ENCODE results near the gene HIVEP2.

HIVEP2 gene

DNA sequence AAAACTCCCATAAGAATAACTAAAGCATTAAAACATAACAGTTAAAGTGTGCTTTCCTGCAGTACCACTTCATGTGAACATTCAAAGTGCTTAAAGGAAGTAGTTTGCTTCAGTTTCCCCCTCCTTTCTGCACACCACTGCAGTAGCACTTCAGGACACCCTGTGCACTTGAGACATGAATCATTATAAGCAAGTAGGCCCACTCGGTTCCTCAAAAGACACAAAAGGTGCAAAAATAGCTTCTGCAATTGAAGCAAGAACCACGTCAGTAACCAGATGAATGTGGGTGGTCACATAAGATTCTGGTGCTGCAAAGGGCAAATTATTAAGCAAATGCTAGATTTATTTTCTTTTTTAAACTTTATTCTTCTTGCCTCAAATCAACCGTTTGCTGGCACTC lies 160.6 kb downstream of the HIVEP2 start:
- DNase-seq (ENCODE audit: low spot score) = no peak

DNA sequence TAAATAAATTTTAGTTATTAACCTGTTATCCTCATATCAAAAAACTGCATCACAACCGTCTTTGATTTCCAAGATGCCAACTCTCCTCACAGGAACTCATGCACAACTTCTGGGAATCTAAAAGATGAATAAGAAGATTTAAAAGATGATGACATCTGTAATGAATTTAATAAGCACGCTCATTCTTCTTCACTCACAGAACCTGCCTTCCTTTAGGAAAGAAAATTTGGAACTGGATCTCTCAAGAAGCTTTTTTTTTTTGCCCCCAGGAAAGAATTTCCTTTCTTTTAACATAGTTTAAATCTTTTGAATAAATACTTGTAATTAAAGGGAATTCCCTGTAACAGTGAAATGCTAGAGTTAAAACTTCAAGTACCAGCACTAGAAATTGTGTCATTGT lies 161.5 kb downstream of the HIVEP2 start:
- no peak for DNase-seq (ENCODE audit: low spot score)

DNA sequence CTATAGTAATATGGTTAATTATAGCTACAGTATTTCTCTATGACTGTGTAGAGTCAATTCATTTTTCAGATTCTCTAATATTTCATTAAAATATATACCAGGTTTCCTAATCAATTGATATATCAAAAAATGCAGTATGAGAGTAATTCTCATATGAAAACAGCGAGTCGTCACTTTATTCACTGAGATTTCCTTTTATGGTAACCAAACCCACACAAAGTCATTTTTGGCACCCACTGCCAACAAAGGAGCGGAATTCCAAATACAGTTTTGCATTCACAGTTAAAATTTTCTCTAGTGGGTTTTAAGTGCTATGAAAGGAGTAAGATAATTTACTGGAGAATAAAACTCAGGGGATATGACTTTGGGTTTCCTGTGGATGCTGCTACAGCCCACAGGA lies 163.8 kb downstream of the HIVEP2 start:
- DNase-seq (ENCODE audit: low spot score) = no peak

DNA sequence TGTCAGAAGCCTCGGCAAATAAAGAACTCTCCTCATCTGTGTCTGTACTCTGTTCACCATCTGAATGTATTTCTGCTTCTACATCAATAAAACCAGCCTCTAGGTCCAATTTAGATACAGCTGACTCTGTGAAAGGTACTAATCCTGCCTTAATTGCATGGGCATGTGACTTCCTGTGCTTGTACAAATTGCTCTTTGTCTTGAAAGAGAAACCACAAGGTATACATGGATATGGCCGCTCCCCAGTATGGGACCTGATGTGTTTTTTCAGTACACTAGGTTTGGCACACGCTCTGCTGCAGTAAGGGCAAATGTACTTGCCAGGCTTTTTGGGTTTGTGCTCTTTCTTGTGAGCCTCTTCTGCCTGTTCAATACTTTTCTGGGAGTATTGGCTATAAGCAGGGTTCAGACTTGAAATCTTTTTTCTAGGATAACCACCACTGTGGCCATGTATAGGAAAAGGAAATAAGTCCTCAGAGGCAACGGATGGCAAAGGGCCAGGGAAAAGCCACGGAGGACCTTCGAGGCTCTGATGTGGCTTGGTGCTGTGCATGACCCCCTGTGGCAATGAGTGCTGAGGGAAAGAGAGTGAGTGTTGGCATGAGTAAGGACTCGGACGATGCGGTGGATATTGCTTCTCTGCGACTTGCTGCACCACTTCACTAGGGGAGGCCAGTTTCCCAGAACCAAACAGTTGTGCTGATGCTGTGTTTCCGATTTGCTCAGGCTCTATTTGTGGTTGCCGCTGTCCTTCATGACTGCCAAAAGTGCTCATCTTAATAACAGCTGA lies 170.9 kb downstream of the HIVEP2 start:
- no peak for DNase-seq (ENCODE audit: low spot score)

DNA sequence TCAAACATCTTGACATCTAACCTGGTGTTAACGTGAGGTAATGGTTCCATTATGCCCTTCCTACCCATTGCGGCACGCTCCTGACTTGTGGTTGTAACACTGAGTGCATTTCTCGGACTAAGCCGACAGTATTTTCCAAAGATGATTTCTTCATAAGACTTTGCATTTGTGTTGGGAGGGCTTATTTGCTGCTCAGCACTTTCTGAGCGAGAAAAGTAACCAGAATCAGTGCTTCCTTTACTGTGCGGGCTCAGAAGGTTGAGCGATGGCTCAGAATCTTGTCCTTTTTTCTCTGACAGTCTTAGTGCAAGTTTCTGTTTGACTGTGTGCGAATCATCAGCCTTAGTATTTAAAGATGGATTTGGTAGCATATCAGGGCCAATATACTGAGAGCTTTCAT lies 171.7 kb downstream of the HIVEP2 start:
- no peak for DNase-seq (ENCODE audit: low spot score)

DNA sequence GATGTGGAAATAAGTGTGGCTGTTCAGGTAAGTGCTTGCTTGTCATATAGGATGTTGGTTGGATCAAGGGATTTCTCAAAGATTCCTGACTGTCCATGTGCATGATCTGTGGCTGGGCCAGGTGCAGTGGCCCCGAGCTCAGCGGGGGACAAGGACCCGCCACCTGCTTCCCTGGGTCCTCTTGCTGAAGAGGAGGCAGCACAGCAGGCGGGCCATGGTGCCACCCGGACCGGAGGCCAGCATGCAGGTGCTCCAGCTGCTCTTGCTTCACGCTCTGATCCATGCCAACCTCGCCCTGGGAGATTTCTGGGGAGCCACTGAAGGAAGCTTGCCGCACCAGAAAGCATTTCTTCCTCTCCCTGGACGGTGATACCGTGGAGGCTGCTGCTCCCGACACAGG lies 173.8 kb downstream of the HIVEP2 start:
- DNase-seq (ENCODE audit: low spot score) = no peak

DNA sequence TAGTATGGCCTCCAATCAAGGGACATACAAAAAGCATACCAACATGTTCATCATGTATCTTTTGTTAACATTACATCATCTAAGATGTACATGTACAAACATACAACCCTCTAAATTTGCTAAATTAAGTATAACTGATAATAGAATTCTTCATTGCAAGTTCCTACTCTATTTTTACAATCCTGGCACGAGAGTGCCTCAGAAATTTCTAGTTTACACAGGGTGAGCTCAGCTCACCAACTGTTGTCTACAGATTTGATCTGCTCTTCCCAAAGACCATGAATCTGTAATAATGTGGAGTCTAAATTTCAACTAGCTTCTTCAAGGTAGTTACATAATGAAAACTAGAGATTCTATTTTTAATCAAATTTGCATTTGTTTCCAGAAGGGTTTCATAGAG lies 179.7 kb downstream of the HIVEP2 start:
- DNase-seq (ENCODE audit: low spot score) = no peak

DNA sequence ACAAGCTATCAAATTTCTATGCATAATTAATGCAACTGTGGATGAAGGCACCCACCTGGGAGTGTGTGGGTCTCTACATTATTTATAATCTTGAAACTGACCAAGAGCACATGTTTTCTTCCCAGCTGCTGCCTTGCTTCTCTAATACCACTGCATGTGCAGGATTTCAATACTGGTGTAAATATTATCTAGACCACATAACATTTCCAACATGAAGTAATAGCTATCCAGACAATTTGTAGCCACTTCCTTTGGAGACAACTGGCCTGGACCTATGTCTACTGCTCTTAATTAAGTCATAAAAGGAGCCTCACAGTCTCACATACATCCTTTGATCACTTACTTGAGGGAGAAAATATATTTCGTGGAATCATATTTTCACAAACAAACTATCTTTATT lies 180.7 kb downstream of the HIVEP2 start:
- DNase-seq (ENCODE audit: low spot score) = no peak

DNA sequence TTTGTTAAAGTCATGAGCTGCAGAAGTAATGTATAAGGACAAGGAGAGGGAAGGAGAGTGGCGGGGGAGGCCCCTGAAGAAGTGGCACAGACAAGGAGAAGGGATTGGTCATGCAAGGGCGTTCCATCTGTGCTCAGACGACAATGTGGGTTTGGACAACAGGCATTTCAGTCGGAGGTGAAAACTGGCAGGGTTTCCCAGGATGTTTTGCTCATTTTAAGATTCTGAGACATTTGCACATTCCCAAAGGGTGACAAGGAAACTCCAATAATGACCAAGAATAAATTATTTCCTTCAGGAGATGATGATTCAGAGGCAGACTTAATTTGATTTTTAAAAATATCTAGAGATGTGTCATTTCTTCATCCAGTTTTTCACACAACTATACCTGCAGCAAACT lies 181.8 kb downstream of the HIVEP2 start:
- no peak for DNase-seq (ENCODE audit: low spot score)

DNA sequence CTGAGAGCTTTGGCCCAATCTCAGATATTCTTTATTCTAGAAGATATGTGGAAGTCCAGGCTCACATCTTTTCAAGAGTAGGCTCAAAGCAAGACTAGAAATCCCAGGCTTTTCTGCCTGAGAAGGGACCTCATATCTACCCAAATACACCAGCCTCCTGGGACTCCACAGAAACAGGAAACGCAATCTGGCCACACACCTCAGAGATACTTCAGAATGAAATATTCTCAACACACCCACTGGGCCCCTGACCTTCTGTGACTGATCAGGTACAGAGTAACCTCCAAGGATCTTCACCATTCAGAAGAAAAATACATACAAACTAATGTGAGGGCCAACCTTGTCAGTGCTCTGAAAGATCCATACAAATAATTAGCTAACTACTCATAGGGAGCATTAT lies 183.2 kb downstream of the HIVEP2 start:
- no peak for DNase-seq (ENCODE audit: low spot score)

DNA sequence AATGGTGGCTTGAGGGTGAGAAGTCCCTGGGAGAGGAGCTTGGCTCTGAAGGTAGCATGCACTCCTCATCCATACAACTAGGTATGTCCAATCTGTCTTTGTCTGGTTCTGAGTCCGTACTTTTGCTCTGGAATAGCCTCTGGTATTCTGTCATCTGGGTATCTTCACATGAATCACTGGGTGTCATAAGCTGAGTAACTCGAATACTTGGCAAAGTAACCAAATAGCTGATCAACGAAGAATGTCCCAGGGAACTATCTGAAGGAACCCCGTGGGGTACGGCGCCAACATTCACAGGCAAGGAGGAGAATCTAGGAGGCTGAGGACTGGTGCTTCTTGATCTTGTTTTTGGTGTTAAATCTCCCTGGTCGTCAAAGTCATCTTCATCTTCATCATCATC lies 184.8 kb downstream of the HIVEP2 start:
- no peak for DNase-seq (ENCODE audit: low spot score)

DNA sequence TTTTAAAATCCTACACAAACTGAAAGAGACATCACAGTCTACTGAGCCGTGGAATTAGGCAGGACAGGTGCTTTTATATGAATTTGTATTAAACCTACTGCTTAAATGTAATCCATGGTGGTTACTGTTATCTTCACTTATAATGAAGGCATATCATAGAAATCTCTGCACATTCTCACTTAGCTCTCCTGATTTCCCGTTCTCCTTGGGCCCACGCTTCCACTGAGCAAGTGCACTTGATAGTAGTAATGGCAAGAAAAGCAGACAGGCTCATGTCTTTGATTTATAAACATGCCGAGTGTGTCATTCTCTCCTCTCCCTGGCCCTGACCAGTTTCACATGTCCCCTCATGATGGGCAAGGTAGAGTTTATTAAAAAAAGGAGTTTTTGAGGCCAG lies 186.3 kb downstream of the HIVEP2 start:
- no peak for DNase-seq (ENCODE audit: low spot score)

DNA sequence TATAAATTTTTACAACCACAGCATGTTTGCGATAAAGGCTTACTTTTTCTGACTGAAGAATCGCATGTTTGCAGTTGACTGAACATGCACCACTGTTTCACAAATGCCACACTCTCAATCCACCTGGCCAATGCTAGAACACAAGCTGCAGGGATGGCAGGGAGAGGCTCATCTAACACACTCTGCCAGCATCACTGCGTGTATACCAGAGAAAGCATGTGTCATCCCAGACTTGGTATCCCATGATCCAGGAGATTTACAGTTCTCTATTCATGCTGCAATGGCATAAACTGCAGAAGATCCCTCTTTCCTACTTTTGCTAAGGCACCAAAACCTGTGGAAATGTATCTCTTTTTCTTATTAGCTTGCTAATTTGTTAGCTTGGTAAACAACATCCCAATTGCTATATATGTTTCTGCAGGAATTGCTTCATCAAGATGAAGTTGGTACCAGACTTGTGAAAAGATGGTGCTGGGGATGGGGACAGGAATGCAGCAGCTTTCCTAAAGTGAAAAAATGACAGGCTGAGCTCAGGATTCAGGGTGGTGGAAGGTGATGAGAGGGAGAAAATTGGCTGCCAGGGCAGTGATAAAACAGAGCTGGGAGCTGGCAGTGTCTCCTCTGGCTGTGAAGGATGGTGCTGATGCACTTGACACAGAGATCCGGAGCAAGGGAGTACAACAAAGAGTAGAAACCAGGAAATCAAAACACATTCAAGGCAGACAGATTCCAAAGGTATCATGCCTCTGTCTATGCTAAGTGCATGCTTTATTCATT lies 186.9 kb downstream of the HIVEP2 start:
- DNase-seq (ENCODE audit: low spot score) = no peak

DNA sequence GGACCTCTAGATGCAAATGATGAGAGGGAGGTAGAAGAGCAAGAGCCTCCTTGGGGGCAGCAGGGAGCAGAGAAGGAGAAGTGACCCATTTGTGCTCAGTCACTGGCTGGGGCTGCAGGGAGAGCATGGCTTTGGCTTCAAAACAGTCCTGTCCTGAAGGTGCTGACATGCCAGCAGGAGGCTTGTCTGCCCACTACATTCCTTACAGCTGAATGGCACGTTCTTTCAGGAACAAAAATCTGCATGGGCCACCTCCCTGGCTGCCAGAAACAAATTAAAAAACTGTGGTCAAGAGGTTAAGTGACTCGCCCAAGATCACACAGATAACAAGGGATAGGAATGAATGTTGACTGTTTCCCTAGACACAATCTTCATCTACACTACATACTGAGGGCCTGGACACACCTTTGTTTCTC lies 188.8 kb downstream of the HIVEP2 start:
- DNase-seq (ENCODE audit: low spot score) = no peak

DNA sequence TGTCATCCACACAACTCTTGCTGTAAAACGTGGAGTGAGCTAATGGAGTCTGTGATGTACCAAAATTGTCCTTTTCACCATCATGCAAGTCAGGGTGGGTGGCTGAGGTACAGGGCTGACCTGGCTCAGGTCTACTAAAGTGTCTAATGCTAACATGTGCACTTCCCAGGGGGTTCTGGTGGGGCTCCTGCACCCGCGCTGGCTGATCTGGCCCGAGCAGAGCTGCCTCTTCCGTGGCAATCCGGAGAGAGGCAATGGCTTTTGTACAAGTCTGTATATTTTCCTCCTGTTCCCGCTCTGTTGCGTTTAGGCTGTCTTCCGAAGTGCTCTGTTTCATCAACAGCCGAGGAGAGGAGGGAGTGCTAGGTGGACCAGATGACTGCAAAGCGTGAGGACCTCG lies 191.8 kb downstream of the HIVEP2 start:
- DNase-seq (ENCODE audit: low spot score) = no peak

DNA sequence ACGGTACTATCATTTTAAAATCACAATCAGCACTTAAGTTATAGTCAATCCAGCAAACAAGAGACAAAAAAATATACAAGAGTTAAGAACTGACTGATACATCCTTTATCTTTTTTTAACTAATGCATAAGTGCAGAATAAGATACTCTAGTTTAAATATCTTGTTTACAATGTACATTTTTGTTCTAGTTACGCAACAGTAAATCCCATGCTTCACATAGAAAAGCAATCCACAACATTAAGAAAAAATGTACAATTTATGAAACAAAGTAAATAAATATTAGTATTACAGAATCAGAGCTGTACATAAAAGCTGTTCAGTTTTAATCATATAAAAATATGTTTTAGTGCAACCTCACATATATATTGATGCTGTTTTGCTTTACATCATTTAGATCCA lies 192.6 kb downstream of the HIVEP2 start:
- DNase-seq (ENCODE audit: low spot score) = no peak

DNA sequence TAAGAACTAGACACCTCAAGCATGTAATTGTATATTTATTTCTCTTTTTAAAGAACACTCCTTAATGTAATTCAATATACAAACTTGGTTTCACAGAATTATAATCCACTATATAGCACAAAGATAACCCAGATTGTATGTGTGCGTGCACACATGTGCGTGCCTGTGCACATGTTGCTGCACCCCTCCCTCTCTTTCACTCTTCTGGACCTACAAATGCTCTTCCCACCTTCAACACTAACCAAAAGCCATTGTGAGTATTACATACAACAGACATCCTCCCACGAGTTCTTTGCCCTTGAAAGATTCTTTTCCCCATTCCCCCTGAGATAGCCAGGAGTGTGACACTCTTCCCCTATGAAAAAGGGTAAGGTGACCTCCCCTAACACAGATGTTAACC lies 193.5 kb downstream of the HIVEP2 start:
- DNase-seq (ENCODE audit: low spot score) = no peak

DNA sequence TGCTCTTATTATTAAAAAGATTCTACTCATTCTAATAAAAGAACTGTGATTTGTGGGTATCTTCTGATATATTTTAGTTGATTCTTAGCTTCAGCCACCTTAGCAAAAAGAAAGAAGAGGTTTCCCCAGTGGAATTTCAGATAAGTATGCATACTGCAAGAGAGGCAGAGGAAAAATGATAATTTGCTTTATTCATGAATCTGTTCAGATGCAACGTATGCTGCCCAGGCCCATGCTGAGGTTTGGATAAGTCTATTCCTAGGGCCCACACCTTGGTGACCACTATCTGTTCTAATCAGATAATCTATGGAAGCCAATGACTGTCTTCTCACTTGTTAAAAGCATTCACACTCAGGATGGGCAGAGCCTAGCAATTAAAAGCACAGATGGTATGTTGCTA lies 194.0 kb downstream of the HIVEP2 start:
- DNase-seq (ENCODE audit: low spot score) = no peak

DNA sequence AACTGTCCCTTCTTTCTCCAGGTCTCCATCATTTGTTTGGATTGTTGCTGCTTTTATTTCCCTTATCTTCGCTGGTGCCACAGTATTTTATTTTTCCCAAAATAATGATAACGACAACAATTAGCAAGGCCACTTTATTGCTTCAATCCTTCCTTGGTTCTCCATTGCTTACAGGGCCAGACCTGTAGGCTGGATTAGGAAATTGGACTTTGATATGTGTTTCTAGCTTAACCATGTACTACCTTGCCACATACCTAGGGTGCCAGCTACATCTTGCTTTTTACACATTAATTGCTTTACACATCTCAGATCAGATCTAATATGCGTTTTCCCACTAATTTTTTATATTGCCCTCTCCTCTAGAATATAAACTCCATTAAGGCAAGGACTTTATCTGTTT lies 195.4 kb downstream of the HIVEP2 start:
- DNase-seq (ENCODE audit: low spot score) = no peak

DNA sequence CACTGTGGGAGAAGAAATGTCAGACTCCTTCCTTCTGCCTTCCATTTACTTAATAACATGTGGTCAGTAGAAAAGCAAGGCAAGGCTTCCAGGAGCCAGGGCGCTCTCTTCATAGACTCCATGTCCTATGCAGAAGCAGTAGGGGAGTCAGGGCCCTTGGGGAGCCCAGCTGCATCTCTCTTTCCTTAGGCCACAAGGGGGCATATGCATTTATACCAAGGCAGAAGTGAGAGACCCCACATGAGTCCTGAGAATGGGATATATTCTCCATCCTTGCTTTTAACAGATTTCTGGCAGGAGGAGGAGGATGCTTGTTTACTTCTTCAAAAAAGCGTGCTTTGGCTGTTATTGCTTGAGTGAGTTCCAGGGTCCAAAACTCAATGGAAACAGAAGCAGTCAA lies 198.5 kb downstream of the HIVEP2 start:
- no peak for DNase-seq (ENCODE audit: low spot score)

DNA sequence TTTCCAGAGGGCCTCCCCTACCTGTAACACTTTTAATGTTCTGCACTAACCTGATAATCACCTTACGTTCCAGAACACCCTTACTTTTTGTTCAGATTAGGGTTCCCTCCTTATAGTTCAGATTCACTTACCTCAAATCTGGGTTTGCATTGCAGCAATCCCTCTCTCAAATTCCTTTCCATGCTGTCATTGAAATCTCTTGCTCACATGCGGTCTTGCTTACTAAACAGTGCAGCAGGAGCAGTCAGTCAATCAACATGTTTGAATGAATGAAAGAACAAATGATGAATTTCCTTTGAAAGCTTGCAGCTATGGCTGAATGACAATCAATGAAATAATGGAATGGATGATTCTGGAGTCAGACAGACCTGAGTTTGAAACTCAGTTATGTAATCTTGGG lies 200.1 kb downstream of the HIVEP2 start:
- DNase-seq (ENCODE audit: low spot score) = no peak

DNA sequence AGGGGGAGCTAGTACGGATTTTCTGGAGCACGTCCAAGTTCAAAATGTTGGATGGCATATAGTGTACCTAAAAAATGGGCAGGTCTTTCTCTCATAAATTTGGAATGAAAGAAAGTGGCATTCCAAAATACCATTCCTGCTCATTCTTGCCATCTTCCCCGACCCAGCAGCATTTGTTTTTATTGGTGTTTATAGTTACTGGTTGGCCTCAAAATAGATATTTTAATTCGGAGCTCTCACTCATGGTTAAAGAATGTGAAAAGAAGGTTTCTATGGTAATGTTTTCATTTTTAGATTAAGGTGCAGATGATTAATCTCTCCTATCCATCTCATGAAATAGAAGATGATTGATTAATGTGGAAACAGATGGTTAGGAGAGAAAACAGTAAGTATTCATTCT lies 204.5 kb downstream of the HIVEP2 start:
- DNase-seq (ENCODE audit: low spot score) = no peak

DNA sequence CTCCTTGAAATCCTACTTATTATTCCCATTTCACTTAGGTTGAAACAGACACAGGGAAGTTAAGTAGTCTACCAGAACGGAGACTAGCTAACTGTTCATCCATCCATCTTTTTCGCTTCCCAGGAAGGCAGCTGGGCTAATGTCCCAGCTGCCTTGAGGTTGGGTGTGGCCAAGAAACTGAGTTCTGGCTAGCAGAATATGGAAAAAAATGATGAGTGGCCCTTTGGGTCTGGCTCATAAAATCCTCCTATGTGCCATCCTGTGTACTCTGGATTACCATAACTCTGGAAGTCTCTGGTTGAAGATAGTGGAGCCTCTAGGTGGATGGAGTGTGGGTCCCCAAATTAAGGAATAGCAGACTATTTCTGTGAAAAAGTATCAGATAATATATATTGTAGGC lies 206.2 kb downstream of the HIVEP2 start:
- DNase-seq (ENCODE audit: low spot score) = no peak

DNA sequence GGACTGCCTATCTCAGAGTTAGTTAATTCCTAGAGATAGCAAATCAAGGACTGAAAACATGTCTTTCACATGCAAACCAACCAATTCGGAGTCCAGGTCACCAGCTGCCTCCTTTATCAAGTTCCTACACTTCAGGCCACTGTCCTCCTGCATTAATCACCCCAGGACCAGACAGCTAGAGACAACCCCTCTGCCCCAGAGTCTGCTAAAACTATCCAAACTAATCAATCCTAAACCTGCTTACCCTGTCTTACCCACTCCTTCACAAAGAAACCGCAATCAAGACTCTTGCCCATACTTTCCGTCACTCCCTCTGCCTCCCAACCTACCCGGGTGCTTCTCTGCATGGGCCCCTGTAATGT lies 207.0 kb downstream of the HIVEP2 start:
- DNase-seq (ENCODE audit: low spot score) = no peak

All from COLO829 (cell line).